ENCODE data around the gene CELF4.

- TF ChIP-seq, protein P1, sequence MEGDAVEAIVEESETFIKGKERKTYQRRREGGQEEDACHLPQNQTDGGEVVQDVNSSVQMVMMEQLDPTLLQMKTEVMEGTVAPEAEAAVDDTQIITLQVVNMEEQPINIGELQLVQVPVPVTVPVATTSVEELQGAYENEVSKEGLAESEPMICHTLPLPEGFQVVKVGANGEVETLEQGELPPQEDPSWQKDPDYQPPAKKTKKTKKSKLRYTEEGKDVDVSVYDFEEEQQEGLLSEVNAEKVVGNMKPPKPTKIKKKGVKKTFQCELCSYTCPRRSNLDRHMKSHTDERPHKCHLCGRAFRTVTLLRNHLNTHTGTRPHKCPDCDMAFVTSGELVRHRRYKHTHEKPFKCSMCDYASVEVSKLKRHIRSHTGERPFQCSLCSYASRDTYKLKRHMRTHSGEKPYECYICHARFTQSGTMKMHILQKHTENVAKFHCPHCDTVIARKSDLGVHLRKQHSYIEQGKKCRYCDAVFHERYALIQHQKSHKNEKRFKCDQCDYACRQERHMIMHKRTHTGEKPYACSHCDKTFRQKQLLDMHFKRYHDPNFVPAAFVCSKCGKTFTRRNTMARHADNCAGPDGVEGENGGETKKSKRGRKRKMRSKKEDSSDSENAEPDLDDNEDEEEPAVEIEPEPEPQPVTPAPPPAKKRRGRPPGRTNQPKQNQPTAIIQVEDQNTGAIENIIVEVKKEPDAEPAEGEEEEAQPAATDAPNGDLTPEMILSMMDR (IDR thresholded peaks at IDR 0.05), result no peak
- TF ChIP-seq POLR2A (IDR thresholded peaks at IDR 0.05) (no peak), EP300 (IDR thresholded peaks at IDR 0.05) (no peak)
These were observed 50.6 kb downstream of the CELF4 start for GRCh38 chr18:37514953-37515352.
